ENCODE measurements around the gene COX7A2L.

- TF ChIP-seq, protein P1, sequence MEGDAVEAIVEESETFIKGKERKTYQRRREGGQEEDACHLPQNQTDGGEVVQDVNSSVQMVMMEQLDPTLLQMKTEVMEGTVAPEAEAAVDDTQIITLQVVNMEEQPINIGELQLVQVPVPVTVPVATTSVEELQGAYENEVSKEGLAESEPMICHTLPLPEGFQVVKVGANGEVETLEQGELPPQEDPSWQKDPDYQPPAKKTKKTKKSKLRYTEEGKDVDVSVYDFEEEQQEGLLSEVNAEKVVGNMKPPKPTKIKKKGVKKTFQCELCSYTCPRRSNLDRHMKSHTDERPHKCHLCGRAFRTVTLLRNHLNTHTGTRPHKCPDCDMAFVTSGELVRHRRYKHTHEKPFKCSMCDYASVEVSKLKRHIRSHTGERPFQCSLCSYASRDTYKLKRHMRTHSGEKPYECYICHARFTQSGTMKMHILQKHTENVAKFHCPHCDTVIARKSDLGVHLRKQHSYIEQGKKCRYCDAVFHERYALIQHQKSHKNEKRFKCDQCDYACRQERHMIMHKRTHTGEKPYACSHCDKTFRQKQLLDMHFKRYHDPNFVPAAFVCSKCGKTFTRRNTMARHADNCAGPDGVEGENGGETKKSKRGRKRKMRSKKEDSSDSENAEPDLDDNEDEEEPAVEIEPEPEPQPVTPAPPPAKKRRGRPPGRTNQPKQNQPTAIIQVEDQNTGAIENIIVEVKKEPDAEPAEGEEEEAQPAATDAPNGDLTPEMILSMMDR (IDR thresholded peaks at IDR 0.05): no peak
- TF ChIP-seq POLR2A (IDR thresholded peaks at IDR 0.05) (no peak), POLR2AphosphoS5 (IDR thresholded peaks at IDR 0.05) (no peak)
Measured at GRCh38 chr2:42408009-42408408, 47.0 kb upstream of the COX7A2L start.

All from breast epithelium (tissue), 3 donors.